ENCODE measurements around the gene VWA5A. TPM values are rescaled to one million over a fixed set of nuclear protein-coding genes. Genes with fewer than 3 reads are reported as not detected.

Gene VWA5A
- total RNA-seq, 1 donor from 2014 or later, result 8.7 TPM

DNA sequence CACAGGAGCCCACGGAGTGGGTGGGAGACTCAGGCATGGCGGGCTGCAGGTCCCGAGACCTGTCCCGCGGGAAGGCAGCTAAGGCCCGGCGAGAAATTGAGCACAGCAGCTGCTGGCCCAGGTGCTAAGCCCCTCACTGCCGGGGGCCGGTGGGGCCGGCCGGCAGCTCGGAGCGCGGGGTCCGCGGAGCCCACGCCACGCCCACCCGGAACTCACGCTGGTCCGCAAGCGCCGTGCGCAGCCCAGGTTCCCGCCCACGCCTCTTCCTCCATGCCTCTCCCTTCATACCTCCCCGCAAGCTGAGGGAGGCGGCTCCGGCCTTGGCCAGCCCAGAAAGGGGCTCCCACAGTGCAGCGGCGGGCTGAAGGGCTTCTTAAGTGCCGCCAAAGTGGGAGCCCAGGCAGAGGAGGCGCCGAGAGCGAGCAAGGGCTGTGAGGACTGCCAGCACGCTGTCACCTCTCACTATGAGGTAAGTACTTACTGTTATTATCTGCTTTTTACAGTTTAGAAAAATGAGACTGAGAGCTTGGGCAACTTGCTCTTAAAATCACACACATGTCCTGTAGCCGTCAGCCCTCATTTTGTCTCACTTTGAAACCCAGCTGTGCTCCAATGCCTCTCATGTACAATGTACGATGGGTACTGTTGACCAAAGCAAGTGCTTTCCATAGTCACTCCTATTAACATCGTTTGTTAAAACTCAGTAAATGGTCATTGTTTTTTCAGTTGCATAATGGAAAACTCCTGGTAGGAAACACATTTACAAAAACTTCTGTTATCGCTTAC, 55.7 kb downstream of the VWA5A start:
- Mint-ChIP-seq H3K27me3 (ENCODE audit: low read depth, unreplicated experiment) (peaks cover 11% of the 10 kb centered on the region), H3K9me3 (ENCODE audit: unreplicated experiment) (no peaks in the 10 kb centered on the region), H3K36me3 (ENCODE audit: low read depth, unreplicated experiment) (no peaks in the 10 kb centered on the region), H3K4me1 (ENCODE audit: low read depth, unreplicated experiment) (peaks cover 2% of the 10 kb centered on the region), H3K27ac (ENCODE audit: unreplicated experiment) (no peak overlapping the region), H3K4me3 (ENCODE audit: unreplicated experiment) (no peak overlapping the region)
- Histone ChIP-seq H3K79me2 (ENCODE audit: insufficient read depth, low read length) (no peaks in the 10 kb centered on the region), H3K9ac (ENCODE audit: low read length) (no peak overlapping the region), H3K27me3 (ENCODE audit: insufficient read depth, low read length) (no peaks in the 10 kb centered on the region), H3K4me1 (ENCODE audit: insufficient read depth, low read length) (no peaks in the 10 kb centered on the region), H2AFZ (ENCODE audit: low read depth, low read length) (no peak overlapping the region), H3K4me3 (ENCODE audit: insufficient read depth, low read depth, low read length) (no peak overlapping the region), H3K36me3 (ENCODE audit: insufficient read depth, low read length) (no peaks in the 10 kb centered on the region), H3K9me3 (ENCODE audit: insufficient read depth, low read depth, low read length) (no peaks in the 10 kb centered on the region), H4K20me1 (ENCODE audit: insufficient read depth, low read length) (no peaks in the 10 kb centered on the region), H3K4me2 (ENCODE audit: low read length) (no peak overlapping the region), H3K27ac (ENCODE audit: low read depth, low read length) (no peak overlapping the region)
- DNase-seq (ENCODE audit: low read depth) (no peak), FAIRE-seq (no peak)
- no peak for TF ChIP-seq EZH2 (IDR thresholded peaks at IDR 0.05; ENCODE audit: insufficient read depth, low read length)
- TF ChIP-seq, protein P1, sequence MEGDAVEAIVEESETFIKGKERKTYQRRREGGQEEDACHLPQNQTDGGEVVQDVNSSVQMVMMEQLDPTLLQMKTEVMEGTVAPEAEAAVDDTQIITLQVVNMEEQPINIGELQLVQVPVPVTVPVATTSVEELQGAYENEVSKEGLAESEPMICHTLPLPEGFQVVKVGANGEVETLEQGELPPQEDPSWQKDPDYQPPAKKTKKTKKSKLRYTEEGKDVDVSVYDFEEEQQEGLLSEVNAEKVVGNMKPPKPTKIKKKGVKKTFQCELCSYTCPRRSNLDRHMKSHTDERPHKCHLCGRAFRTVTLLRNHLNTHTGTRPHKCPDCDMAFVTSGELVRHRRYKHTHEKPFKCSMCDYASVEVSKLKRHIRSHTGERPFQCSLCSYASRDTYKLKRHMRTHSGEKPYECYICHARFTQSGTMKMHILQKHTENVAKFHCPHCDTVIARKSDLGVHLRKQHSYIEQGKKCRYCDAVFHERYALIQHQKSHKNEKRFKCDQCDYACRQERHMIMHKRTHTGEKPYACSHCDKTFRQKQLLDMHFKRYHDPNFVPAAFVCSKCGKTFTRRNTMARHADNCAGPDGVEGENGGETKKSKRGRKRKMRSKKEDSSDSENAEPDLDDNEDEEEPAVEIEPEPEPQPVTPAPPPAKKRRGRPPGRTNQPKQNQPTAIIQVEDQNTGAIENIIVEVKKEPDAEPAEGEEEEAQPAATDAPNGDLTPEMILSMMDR (IDR thresholded peaks at IDR 0.05; ENCODE audit: insufficient read depth, low read depth, low read length), result no peak

DNA sequence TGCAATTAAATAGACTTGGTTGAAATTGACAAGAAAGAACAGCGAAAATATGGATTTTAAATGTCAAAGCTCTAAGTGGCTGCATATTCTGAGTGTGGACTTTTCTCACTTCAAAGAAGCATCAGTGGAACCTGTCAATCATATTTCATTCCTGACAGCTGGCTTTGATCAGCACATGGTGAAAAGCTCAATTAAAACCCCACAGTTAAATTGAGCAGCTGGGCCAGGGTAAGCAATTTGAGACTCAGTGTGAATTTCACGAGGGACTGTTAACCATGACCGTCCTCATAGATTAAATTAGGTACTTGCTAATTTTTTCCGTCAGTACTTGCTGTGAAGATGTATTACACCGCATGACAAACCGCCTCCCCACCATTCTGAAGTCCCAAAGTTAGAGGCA, 56.9 kb downstream of the VWA5A start:
- Histone ChIP-seq H3K79me2 (ENCODE audit: insufficient read depth, low read length) (no peaks in the 10 kb centered on the region), H3K36me3 (ENCODE audit: insufficient read depth, low read length) (no peaks in the 10 kb centered on the region), H3K27me3 (ENCODE audit: insufficient read depth, low read length) (no peaks in the 10 kb centered on the region), H2AFZ (ENCODE audit: low read depth, low read length) (no peak overlapping the region), H3K4me2 (ENCODE audit: low read length) (no peak overlapping the region), H4K20me1 (ENCODE audit: insufficient read depth, low read length) (no peaks in the 10 kb centered on the region), H3K27ac (ENCODE audit: low read depth, low read length) (no peak overlapping the region), H3K4me1 (ENCODE audit: insufficient read depth, low read length) (no peaks in the 10 kb centered on the region), H3K9ac (ENCODE audit: low read length) (no peak overlapping the region), H3K9me3 (ENCODE audit: insufficient read depth, low read depth, low read length) (no peaks in the 10 kb centered on the region), H3K4me3 (ENCODE audit: insufficient read depth, low read depth, low read length) (no peak overlapping the region)
- Mint-ChIP-seq H3K4me1 (ENCODE audit: low read depth, unreplicated experiment) (peaks cover 2% of the 10 kb centered on the region), H3K4me3 (ENCODE audit: unreplicated experiment) (no peak overlapping the region), H3K36me3 (ENCODE audit: low read depth, unreplicated experiment) (no peaks in the 10 kb centered on the region), H3K9me3 (ENCODE audit: unreplicated experiment) (no peaks in the 10 kb centered on the region), H3K27me3 (ENCODE audit: low read depth, unreplicated experiment) (peaks cover 5% of the 10 kb centered on the region), H3K27ac (ENCODE audit: unreplicated experiment) (no peak overlapping the region)
- TF ChIP-seq EZH2 (IDR thresholded peaks at IDR 0.05; ENCODE audit: insufficient read depth, low read length), result no peak
- FAIRE-seq (no peak), DNase-seq (ENCODE audit: low read depth) (no peak)

DNA sequence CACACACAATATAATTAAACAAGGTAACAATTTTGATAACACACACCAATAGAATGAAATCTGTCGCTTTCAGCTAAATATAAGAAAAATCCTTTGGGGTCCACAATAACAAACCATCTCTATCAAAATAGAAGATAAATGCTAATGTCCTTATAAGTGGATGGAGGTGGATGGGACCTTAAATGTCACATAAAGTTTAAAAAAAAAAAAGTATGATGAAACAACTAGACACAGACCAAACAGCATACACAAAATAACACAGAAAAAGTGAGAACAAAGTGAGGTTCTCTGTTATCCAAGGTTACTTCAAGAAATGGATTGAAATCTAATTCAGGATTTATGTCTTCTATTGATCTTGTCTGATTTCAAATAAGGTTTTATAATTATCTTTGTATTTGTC, 57.3 kb downstream of the VWA5A start:
- H3K36me3 Mint-ChIP-seq (ENCODE audit: low read depth, unreplicated experiment), result no peaks in the 10 kb centered on the region
- no peaks in the 10 kb centered on the region for H3K9me3 Mint-ChIP-seq (ENCODE audit: unreplicated experiment)
- Histone ChIP-seq H3K4me1 (ENCODE audit: insufficient read depth, low read length) (no peaks in the 10 kb centered on the region), H3K27ac (ENCODE audit: low read depth, low read length) (no peak overlapping the region), H3K79me2 (ENCODE audit: insufficient read depth, low read length) (no peaks in the 10 kb centered on the region), H3K27me3 (ENCODE audit: insufficient read depth, low read length) (no peaks in the 10 kb centered on the region), H2AFZ (ENCODE audit: low read depth, low read length) (no peak overlapping the region), H3K4me2 (ENCODE audit: low read length) (no peak overlapping the region), H3K4me3 (ENCODE audit: insufficient read depth, low read depth, low read length) (no peak overlapping the region), H3K9me3 (ENCODE audit: insufficient read depth, low read depth, low read length) (no peaks in the 10 kb centered on the region), H4K20me1 (ENCODE audit: insufficient read depth, low read length) (no peaks in the 10 kb centered on the region), H3K9ac (ENCODE audit: low read length) (no peak overlapping the region), H3K36me3 (ENCODE audit: insufficient read depth, low read length) (no peaks in the 10 kb centered on the region)
- H3K27me3 Mint-ChIP-seq (ENCODE audit: low read depth, unreplicated experiment), result peaks cover under 1% of the 10 kb centered on the region
- FAIRE-seq, result no peak
- H3K4me1 Mint-ChIP-seq (ENCODE audit: low read depth, unreplicated experiment), result peaks cover 2% of the 10 kb centered on the region
- DNase-seq (ENCODE audit: low read depth), result no peak
- TF ChIP-seq, protein P1 (IDR thresholded peaks at IDR 0.05; ENCODE audit: insufficient read depth, low read depth, low read length), result no peak
- TF ChIP-seq EZH2 (IDR thresholded peaks at IDR 0.05; ENCODE audit: insufficient read depth, low read length), result no peak
- no peak overlapping the region for H3K4me3 Mint-ChIP-seq (ENCODE audit: unreplicated experiment)
- H3K27ac Mint-ChIP-seq (ENCODE audit: unreplicated experiment), result no peak overlapping the region

Data from astrocyte (in vitro differentiated cells and primary cell).